Lower leg skin (tissue), 3 donors: ENCODE results near the gene ALG9.

Source experiments
- POLR2A ChIP-seq, 2 donors: fragments of 450-650 bp; IDR thresholded peaks; one replicate each; pipeline ENCODE4 v1.6.1; 2016 to 2017; ENCODE audit warnings: antibody characterized with exemption in 2 of 2, mild to moderate bottlenecking in 1 of 2, moderate library complexity in 1 of 2
- TF ChIP-seq, protein P1 (sequence below), 3 donors: fragments of 450-650 bp; IDR thresholded peaks; one replicate each; pipeline ENCODE4 v1.5.1; 2016; ENCODE audit warnings: antibody characterized with exemption in 3 of 3, mild to moderate bottlenecking in 3 of 3, moderate library complexity in 2 of 3

DNA sequence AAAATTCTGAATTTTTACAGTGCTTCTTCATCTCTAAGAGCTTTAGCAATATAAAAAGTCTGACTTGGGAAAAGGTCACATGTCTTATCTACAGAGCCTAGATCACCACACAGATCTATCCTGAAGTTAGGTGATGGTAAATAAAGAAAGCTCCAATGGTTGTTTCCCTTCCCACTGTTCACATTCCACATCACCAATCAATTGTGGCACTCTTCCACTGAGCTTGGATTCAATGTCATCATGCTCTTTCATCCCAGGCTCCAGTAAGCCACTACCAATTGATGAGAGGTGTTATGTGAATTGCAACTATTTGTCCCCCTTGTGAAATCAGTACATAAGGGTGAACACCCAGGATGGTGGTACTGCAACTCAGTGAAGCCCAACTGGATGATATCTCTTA is 47.8 kb downstream of the ALG9 start:
- TF ChIP-seq, protein P1, sequence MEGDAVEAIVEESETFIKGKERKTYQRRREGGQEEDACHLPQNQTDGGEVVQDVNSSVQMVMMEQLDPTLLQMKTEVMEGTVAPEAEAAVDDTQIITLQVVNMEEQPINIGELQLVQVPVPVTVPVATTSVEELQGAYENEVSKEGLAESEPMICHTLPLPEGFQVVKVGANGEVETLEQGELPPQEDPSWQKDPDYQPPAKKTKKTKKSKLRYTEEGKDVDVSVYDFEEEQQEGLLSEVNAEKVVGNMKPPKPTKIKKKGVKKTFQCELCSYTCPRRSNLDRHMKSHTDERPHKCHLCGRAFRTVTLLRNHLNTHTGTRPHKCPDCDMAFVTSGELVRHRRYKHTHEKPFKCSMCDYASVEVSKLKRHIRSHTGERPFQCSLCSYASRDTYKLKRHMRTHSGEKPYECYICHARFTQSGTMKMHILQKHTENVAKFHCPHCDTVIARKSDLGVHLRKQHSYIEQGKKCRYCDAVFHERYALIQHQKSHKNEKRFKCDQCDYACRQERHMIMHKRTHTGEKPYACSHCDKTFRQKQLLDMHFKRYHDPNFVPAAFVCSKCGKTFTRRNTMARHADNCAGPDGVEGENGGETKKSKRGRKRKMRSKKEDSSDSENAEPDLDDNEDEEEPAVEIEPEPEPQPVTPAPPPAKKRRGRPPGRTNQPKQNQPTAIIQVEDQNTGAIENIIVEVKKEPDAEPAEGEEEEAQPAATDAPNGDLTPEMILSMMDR (IDR thresholded peaks at IDR 0.05): no peak
- TF ChIP-seq POLR2A (IDR thresholded peaks at IDR 0.05): no peak
